ENCODE results near the gene CTRB1.

Gene CTRB1

DNA sequence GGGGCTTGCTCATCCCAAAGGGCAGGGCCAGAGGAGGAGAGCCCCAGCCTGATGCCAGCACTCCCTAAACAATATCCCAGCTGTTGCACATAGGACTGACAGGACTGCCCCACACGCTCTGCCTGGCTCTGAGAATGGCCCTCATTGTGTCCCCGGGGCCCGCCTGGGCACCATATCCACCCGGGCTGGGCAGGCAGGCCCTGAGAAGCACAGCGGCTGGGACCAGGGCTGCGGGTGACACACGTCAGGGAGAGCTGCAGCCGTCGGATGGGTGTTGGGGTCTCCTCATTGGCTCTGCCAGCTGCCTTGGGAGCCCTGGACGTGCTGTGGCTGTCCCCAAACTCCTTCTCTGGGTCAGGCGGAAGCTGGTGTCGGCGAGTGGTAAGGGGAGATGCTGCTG lies 28.5 kb downstream of the CTRB1 start:
- no peak overlapping the region for H3K4me3 ChIP-seq (ENCODE audit: low read depth, low read length)
- TF ChIP-seq, protein P1, sequence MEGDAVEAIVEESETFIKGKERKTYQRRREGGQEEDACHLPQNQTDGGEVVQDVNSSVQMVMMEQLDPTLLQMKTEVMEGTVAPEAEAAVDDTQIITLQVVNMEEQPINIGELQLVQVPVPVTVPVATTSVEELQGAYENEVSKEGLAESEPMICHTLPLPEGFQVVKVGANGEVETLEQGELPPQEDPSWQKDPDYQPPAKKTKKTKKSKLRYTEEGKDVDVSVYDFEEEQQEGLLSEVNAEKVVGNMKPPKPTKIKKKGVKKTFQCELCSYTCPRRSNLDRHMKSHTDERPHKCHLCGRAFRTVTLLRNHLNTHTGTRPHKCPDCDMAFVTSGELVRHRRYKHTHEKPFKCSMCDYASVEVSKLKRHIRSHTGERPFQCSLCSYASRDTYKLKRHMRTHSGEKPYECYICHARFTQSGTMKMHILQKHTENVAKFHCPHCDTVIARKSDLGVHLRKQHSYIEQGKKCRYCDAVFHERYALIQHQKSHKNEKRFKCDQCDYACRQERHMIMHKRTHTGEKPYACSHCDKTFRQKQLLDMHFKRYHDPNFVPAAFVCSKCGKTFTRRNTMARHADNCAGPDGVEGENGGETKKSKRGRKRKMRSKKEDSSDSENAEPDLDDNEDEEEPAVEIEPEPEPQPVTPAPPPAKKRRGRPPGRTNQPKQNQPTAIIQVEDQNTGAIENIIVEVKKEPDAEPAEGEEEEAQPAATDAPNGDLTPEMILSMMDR (IDR thresholded peaks at IDR 0.05; ENCODE audit: borderline replicate concordance, insufficient read depth, low read depth, low read length) = no peak

DNA sequence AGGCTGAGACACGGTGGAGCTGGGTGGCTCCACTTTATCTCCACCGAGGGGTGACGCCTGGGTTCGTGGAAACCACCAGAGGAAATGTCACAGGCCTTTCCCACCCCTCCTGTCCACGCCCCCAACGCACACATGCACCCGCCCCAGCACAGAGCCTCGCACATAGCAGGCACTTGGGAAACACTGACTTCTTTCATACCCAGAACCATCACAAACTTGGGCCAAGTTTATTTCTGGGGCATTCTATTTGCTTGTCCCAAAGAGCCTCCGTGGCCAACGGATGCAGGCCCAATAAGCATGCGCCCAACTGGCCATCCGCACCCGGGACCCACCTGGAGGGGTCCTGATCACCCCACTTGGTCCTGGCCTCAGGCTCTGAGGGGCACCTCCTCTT lies 29.4 kb downstream of the CTRB1 start:
- TF ChIP-seq, protein P1 (IDR thresholded peaks at IDR 0.05; ENCODE audit: borderline replicate concordance, insufficient read depth, low read depth, low read length) = no peak
- H3K4me3 ChIP-seq (ENCODE audit: low read depth, low read length) = no peak overlapping the region

DNA sequence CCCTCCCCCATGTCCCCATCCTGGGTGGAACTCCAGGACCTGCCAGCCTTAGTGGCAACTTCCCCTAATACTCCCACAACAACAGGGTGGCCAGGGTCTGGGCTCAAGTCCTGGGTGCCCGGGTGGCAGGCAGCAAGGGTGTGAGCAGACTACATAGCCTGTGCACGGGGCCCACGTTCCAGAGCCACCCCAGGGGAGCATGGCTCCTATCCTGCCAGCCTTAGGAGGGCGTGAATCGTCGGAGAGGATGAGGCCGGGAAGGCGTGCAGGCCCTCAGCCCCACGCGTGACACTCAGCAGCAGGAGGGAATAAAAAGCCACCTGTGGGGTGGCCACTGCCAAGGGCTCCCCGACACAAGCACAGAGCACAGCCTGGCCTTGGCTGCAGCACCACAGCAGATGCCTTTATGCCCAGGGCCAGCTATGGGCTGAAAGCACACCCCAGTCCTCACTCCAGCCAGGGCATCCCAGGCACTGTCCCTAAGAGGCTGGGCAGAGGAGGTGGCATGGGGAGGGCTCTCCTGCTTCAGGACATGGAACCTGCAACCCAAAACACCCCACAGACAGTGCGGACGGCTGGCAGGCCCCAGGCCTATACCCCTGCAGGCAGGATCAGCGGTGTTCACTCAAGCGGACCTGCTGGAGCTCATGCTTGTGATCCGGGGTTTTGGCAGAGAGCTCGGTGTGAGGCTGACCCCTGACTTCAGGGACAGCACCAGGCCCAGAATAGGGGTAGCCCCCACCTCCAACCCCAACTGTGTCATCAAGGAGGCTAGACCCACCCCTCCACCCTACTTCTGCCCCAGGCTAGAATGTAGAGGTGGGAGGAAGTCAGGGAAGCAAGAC lies 30.0 kb downstream of the CTRB1 start:
- no peak overlapping the region for H3K4me3 ChIP-seq (ENCODE audit: low read depth, low read length)
- TF ChIP-seq, protein P1 (IDR thresholded peaks at IDR 0.05; ENCODE audit: borderline replicate concordance, insufficient read depth, low read depth, low read length) = no peak

DNA sequence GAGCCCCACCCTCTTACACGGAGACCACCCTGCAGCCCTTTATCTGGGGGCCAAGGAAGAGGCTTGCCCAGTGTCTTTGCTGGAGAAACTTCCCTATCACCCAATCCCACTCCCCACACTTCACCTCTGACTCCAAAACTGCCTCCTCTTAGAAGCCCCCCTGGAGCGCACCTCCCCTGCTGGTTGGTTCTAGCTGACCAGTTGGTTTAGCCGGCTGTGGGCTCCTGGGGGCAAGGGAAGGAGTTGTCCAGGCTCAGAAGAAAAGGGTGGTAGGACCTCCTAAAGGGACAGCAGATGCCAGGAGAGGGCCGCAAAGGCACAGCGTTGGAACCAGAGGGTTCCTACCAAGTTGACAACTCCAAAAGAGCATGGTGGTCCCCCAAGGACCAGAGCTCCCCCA lies 30.7 kb downstream of the CTRB1 start:
- H3K4me3 ChIP-seq (ENCODE audit: low read depth, low read length) = no peak overlapping the region
- TF ChIP-seq, protein P1 (IDR thresholded peaks at IDR 0.05; ENCODE audit: borderline replicate concordance, insufficient read depth, low read depth, low read length) = no peak

DNA sequence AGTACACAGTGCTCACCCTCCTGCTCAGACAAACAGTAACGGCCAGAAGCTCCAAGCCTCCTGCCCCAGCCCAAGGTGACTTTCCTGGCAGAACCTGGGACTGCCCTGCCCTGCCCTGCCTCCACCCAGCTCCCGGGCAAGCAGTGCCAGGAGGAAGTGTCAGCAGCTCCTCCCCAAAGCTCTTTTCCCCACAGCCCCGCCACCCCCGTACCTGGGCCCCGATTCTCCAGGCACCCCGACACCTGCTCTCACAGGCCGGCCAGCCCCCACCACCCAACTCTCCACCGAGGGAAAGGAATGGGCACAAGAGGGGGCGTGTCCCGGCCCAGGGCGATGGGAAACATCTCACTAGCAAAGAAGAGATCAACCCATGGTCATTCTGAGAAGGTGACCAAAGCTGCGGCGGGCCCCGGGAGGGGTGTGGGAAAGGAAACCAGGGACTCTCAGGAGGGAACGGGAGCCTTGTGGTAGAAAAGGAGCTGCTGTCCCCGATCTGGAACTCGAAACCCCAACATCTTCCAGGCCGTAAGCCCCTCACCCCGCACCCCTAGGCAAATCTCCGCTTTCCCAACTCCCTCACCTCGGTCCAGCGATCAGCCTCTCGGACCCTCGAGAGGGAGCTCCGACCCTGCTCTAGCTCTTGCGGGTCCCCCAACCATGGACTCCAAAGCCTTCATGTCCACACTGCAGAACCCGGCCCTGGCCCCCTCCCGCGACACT lies 31.5 kb downstream of the CTRB1 start:
- H3K4me3 ChIP-seq (ENCODE audit: low read depth, low read length) = peak overlapping the region; percentile 64
- TF ChIP-seq, protein P1 (IDR thresholded peaks at IDR 0.05; ENCODE audit: borderline replicate concordance, insufficient read depth, low read depth, low read length) = no peak

DNA sequence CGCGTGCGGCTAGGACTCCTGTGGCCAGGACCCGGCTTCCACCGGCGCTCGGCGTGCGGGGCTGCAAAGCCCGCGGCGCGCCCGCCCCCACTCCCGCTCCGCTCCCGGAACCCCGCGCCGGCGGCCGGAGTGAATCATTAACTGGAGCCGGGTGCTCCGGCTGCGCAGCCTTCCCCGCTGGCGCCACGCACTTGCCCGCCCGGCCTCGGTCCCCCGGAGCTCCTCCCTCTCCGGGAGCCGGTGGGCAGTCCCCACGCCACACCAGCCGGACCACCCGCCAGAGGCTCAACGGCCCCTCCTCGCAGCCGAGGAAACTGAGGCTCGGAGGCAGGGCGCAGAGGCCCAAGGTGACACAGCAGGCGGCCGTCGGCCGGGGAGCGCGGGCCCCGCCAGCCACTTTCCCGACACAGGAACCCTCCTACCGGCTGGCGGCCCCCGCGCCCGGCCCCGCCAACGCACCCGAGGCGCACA lies 32.1 kb downstream of the CTRB1 start:
- TF ChIP-seq, protein P1 (IDR thresholded peaks at IDR 0.05; ENCODE audit: borderline replicate concordance, insufficient read depth, low read depth, low read length) = no peak
- peak overlapping the region; percentile 64 for H3K4me3 ChIP-seq (ENCODE audit: low read depth, low read length)

Data from GM12875 (cell line).